Left lung (tissue), 10 donors: ENCODE data around the gene CYFIP2. TPM values are rescaled to one million over a fixed set of nuclear protein-coding genes. Genes with fewer than 3 reads are reported as not detected.

Experiments used
- ATAC-seq: fragments of 200-7000 bp; cut with Tn5 transposase; one replicate; pipeline ENCODE4 v1.9.1; 2020; ENCODE audit warnings: moderate library complexity
- DNase-seq, 4 donors: peaks; one replicate each; pipeline ENCODE4 v3.0.0-alpha.2; 2013 to 2020
- H3K27ac ChIP-seq, 2 donors: fragments of 200-600 bp; sonication (generic) in 1 of 2; one replicate each; pipeline versions ENCODE4 v1.5.0 to v1.8.0; 2020 to 2021
- H3K27me3 ChIP-seq, 2 donors: fragments of 200-600 bp; sonication (generic) in 1 of 2; one replicate each; pipeline versions ENCODE4 v1.5.0 to v1.8.0; 2020 to 2021
- H3K36me3 ChIP-seq, 2 donors: fragments of 200-600 bp; sonication (generic) in 1 of 2; one replicate each; pipeline versions ENCODE4 v1.5.0 to v1.8.0; 2020 to 2021
- H3K4me1 ChIP-seq, 2 donors: fragments of 200-600 bp; one replicate each; pipeline ENCODE4 v1.8.0; 2021
- H3K4me3 ChIP-seq, 2 donors: fragments of 200-600 bp; sonication (generic) in 1 of 2; one replicate each; pipeline versions ENCODE4 v1.5.0 to v1.8.0; 2020 to 2021; ENCODE audit warnings: mild to moderate bottlenecking in 1 of 2
- H3K9me3 ChIP-seq, 2 donors: fragments of 200-600 bp; sonication (generic) in 1 of 2; one replicate each; pipeline versions ENCODE4 v1.5.0 to v1.8.0; 2020 to 2021
- CTCF ChIP-seq, 2 donors: fragments of 200-600 bp; sonication (generic) in 1 of 2; IDR thresholded peaks; one replicate each; pipeline versions ENCODE4 v1.5.0 to v1.8.0; 2021; ENCODE audit warnings: antibody characterized with exemption in 2 of 2
- intact Hi-C, 2 donors: fragments of 100-400 bp; cut with DNase I; formaldehyde crosslinking; loops; one replicate each; pipeline versions ENCODE4 v1.11.2 to v1.14.2; 2022
- polyA plus RNA-seq, 6 donors: library from polyadenylated mRNA; unstranded; fragments of 120-200 nt; gene quantifications; one replicate each; pipeline ENCODE4 v1.2.1, GENCODE V29; 2013; ENCODE audit not compliant: insufficient read length in 6 of 6
- total RNA-seq, 2 donors: library from RNA; stranded (reverse); fragmentation: NEBNext Ultra II Directional; extraction: Animal tissue kit (Norgen Biotek cat#: 25700); gene quantifications; one replicate each; pipeline ENCODE4 v1.2.1, GENCODE V29; 2021
- donor health status: DM: no; HTN: yes; CAD: no.
- donor health status: DM: no; HTN: no; CAD: no.

CYFIP2 gene
- total and polyA plus RNA-seq, 8 donors, result 25.6 to 63.4 (median 31.2) TPM

DNA sequence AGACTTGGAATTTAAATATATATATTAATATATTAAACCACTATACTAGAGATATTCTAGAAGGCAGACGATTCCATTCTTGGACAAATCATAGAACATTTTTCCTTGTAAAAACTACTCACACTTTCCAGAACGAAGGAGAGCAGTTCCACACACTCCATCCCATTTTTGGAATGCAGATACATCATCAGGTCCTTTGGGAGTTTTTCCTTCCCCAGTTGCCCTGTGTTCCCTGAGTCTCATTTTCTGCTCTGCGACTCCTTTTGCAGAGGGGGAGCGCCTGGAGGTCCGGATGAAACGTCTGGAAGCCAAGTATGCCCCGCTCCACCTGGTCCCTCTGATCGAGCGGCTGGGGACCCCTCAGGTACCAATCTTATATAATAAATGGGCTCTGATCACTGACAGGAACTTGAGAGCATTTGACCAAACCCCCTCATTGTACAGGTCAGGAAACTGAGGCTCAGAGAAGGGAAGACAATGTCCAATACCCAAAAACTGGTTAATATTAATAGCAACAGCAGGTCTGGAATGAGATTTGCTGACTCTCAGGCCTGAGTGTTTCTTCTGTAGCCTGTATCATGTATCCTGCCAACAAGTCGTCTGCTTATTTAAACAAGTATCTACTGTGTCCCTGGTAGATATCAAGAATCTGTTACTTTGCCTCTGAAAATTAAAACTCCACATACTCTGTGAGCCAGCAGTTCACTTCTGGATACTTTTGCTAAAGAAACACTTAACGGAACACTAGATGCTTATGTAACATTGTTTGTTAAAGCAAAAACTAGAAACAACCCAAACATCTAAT, 117.3 kb downstream of the CYFIP2 start:
- no peak for TF ChIP-seq CTCF (IDR thresholded peaks at IDR 0.05)
- Histone ChIP-seq H3K27me3 (no peaks in the 10 kb centered on the region), H3K4me3 (no peak overlapping the region), H3K27ac (no peak overlapping the region), H3K4me1 (no peaks in the 10 kb centered on the region), H3K9me3 (no peaks in the 10 kb centered on the region), H3K36me3 (peaks cover 0 to 51% of the 10 kb centered on the region in 2 donors)
- DNase-seq (no peak), ATAC-seq (no peak)
- intact Hi-C loops, result no loop called here

DNA sequence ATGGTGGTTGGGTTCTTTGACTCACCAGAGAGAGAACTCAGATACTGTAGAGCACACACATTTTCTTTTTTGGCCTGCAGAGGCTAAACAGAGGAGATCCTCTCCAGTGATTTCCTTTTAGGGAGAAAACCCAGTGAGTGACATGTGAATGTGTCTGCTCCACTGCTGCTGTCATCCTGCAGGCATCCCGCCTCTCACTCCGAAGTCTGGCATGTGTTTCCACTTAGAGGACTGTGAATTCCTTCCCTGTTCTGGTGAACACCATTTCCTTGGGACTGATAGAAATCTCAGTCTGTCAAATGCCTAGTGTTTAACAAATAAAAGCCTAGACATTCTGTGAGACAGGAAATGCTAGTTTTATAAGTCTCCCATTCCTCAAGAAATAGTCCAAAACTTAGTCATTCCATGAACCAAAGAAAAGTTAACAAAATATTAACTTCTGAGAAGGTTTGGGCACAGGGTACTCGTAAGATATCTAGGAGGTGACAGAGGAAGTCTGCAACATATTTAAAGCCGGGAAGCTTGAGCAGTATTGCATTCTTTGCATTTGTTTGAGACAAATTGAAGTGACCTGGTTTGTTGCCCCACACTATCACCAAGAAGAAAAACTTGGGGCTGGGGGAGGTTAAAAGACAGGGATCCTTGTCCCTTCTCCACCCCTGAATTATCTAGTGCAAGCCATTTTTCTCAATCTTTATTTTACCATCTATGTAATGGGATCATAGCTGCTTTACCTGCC, 119.2 kb downstream of the CYFIP2 start:
- peak overlapping the region in 1 of 2 donors; percentile 19 for H3K27ac ChIP-seq
- ATAC-seq, result peak; percentile 73
- DNase-seq, result peak in 1 of 4 donors; percentile 30
- intact Hi-C loops, result no loop called here
- H3K4me1 ChIP-seq, result no peaks in the 10 kb centered on the region
- peaks cover 0 to 65% of the 10 kb centered on the region in 2 donors for H3K36me3 ChIP-seq
- no peak for TF ChIP-seq CTCF (IDR thresholded peaks at IDR 0.05)
- H3K27me3 ChIP-seq, result no peaks in the 10 kb centered on the region
- H3K4me3 ChIP-seq, result no peak overlapping the region
- no peaks in the 10 kb centered on the region for H3K9me3 ChIP-seq

DNA sequence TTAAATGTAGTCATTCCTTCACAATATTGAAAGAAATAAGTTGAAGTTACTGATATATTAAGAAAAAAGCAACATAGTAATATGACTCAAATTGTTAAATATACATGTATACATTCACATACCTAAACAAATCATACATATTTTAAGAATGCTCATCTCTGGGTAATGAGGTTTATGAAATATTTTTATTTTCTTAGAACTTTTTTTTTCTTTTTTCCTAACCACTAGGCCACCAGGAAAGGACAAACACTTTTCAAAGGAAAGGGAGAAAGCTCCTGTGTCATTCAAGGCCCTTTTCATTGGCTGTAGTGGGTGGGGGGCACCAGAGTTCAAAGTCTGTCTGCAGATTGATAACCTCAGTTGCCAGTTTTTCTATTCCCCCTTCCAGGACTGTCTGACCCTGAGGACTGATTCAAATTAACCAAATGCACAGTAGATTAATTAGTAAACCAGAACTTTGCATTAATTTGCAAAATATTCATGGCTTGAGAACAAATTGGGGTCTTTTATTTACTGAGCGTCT, 121.2 kb downstream of the CYFIP2 start:
- TF ChIP-seq CTCF (IDR thresholded peaks at IDR 0.05), result no peak
- DNase-seq (no peak), ATAC-seq (no peak)
- no peaks in the 10 kb centered on the region for H3K9me3 ChIP-seq
- H3K36me3 ChIP-seq, result peaks cover 0 to 83% of the 10 kb centered on the region in 2 donors
- H3K4me1 ChIP-seq, result no peaks in the 10 kb centered on the region
- H3K4me3 ChIP-seq, result no peak overlapping the region
- peak overlapping the region in 1 of 2 donors; percentile 10 for H3K27ac ChIP-seq
- no peaks in the 10 kb centered on the region for H3K27me3 ChIP-seq
- intact Hi-C loops, result no loop called here

DNA sequence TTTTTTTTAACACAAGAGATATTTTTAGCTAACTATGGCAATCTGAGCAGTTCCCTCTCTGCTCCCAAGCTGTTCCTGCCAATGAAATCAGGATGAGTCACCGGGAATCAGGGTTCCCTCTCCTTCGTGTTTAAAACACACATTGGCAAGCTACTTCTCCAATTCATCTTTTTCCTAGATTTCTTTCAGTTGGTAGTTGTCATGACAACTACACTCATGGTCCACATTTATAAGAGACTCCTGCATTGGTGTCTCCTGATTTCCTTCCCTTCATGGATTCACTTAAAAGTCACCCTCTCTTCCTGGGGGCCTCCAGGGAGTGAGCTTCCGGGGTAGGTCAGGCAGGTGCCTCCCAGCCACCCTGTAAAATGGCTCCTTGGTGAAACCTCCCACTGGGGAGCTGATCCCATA, 121.8 kb downstream of the CYFIP2 start:
- H3K4me1 ChIP-seq, result no peaks in the 10 kb centered on the region
- no peak overlapping the region for H3K4me3 ChIP-seq
- intact Hi-C loops, result no loop called here
- H3K36me3 ChIP-seq, result peaks cover 0 to 82% of the 10 kb centered on the region in 2 donors
- ATAC-seq (peak; percentile 32), DNase-seq (peak in 1 of 4 donors; percentile 12)
- no peak for TF ChIP-seq CTCF (IDR thresholded peaks at IDR 0.05)
- H3K27ac ChIP-seq, result peak overlapping the region in 1 of 2 donors; percentile 10
- no peaks in the 10 kb centered on the region for H3K27me3 ChIP-seq
- no peaks in the 10 kb centered on the region for H3K9me3 ChIP-seq
